HFFc6 (cell line): ENCODE results near the gene OSBPL5. TPM values are rescaled to one million over a fixed set of nuclear protein-coding genes. Genes with fewer than 3 reads are reported as not detected.
"Not testable (repeated sequence)": the region's sequence is repeated elsewhere in the genome, so short reads cannot be mapped to it uniquely, and the experiment has no call there.

Experiments used
- DNase-seq: peaks from one replicate; pipeline ENCODE4 v3.0.0-alpha.2; 2018
- H3K27ac Mint-ChIP-seq: 2 replicates; pipeline ENCODE4 v1.8.0; 2020; ENCODE audit warnings: mild to moderate bottlenecking, mixed read lengths
- H3K27me3 Mint-ChIP-seq: 2 replicates; pipeline ENCODE4 v1.8.0; 2021; ENCODE audit warnings: mild to moderate bottlenecking, moderate library complexity, mixed read lengths; ENCODE audit not compliant: insufficient read depth
- H3K36me3 Mint-ChIP-seq: 2 replicates; pipeline ENCODE4 v1.8.0; 2021; ENCODE audit warnings: low read depth, mixed read lengths
- H3K4me1 Mint-ChIP-seq: 2 replicates; pipeline ENCODE4 v1.8.0; 2020; ENCODE audit warnings: low read depth, mixed read lengths
- H3K4me3 Mint-ChIP-seq: 2 replicates; pipeline ENCODE4 v1.8.0; 2020; ENCODE audit warnings: mild to moderate bottlenecking, moderate library complexity, mixed read lengths
- H3K9me3 Mint-ChIP-seq: 2 replicates; pipeline ENCODE4 v1.8.0; 2020; ENCODE audit warnings: mild to moderate bottlenecking, mixed read lengths
- CTCF ChIP-seq: fragments of 200-600 bp; sonication (generic); IDR thresholded peaks from 2 replicates; pipeline ENCODE4 v1.5.0; 2021; ENCODE audit warnings: antibody characterized with exemption, mild to moderate bottlenecking
- total RNA-seq, 6 experiments: library from RNA; stranded (reverse); fragmentation: NEBNext Ultra II Directional; extraction: Animal tissue kit (Norgen Biotek cat#: 25700); gene quantifications; 2 replicates in 1 of 6; 3 replicates in 5 of 6; pipeline ENCODE4 v1.2.3, GENCODE V29; 2021

The OSBPL5 gene
- total RNA-seq, 6 experiments from 2014 or later: 32.6 to 42.6 (median 36.7) TPM

DNA sequence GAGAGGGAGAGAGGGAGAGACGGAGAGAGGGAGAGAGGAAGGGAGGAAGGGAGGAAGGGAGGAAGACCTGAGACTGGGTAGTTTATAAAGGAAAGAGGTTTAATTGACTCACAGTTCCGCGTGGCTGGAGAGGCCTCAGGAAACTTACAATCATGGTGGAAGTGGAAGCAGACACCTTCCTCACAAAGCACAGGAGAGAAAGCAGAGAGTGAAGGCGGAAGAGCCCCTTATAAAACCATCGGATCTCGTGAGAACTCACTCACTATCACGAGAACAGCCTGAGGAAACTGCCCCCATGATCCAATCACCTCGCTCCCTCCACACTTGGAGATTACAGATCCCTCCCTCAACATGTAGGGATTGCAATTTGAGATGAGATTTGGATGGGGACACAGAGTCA, 95.7 kb downstream of the OSBPL5 start:
- H3K4me3 Mint-ChIP-seq: no peak overlapping the region

DNA sequence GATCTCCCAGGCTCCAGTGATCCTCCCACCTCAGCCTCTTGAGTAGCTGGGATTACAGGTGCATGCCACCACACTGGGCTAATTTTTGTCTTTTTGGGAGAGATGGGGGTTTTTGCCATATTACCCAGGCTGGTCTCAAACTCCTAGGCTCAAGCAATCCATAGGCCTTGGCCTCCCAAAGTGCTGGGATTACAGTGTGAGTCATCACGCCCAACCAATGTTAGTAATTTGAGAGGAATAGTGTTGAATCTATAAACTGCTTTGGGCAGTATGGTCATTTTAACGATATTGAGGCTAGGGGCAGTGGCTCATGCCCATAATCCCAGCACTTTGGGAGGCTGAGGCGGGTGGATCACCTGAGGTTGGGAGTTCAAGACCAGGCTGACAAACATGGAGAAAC, 98.8 kb downstream of the OSBPL5 start:
- H3K27me3 Mint-ChIP-seq, DNase-seq, H3K27ac Mint-ChIP-seq, H3K36me3 Mint-ChIP-seq, H3K9me3 Mint-ChIP-seq, H3K4me3 Mint-ChIP-seq: not testable (repeated sequence)
- peaks cover 25% of the 10 kb centered on the region for H3K4me1 Mint-ChIP-seq

More for the DNA sequence above, 95.7 kb downstream of the OSBPL5 start:
- no peak for TF ChIP-seq CTCF
- no peak for DNase-seq
- Mint-ChIP-seq H3K9me3 (no peaks in the 10 kb centered on the region), H3K4me1 (peaks cover 13% of the 10 kb centered on the region), H3K36me3 (no peaks in the 10 kb centered on the region; the same call in 1 of the 2 replicates), H3K27ac (no peak overlapping the region), H3K27me3 (peaks cover 9% of the 10 kb centered on the region; the same call in 1 of the 2 replicates)

DNA sequence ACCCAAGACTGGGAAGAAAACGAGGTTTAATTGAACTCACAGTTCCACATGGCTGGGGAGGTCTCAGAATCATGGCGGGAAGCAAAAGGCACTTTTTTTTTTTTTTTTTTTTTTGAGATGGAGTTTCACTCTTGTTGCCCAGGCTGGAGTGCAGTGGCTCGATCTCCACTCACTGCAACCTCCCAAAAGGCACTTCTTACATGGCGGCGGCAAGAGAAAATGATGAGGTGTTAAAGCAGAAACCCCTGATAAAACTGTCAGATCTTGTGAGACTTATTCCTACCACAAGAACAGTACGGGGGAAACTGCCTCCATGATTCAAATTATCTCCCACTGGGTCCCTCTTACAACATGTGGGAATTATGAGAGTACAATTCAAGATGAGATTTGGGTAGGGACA, 100.4 kb downstream of the OSBPL5 start:
- not testable (repeated sequence) for H3K27me3 Mint-ChIP-seq, H3K9me3 Mint-ChIP-seq, DNase-seq, H3K27ac Mint-ChIP-seq, H3K36me3 Mint-ChIP-seq, H3K4me3 Mint-ChIP-seq
- peaks cover 25% of the 10 kb centered on the region for H3K4me1 Mint-ChIP-seq

- H3K9me3 Mint-ChIP-seq, DNase-seq: not testable (repeated sequence)
Observed at GRCh38 chr11:3063876-3064275, 101.2 kb downstream of the OSBPL5 start.

DNA sequence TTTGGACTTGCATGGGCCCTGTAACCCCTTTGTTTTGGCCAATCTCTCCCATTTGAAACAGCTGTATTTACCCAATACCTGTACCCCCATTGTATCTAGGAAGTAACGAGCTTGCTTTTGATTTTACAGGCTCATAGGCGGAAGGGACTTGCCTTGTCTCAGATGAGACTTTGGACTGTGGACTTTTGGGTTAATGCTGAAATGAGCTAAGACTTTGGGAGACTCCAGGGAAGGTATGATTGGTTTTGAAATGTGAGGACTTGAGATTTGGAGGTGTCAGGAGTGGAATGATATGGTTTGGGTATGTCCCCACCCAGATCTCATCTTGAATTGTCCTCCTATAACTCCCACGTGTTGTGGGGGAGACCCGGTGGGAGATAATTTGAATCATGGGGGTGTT, 101.7 kb downstream of the OSBPL5 start:
- H3K27me3 Mint-ChIP-seq, DNase-seq: not testable (repeated sequence)

More at GRCh38 chr11:3063876-3064275, 101.2 kb downstream of the OSBPL5 start:
- H3K4me1 Mint-ChIP-seq: peaks cover 31% of the 10 kb centered on the region
- H3K27me3 Mint-ChIP-seq, H3K4me3 Mint-ChIP-seq, H3K27ac Mint-ChIP-seq, H3K36me3 Mint-ChIP-seq: not testable (repeated sequence)

GRCh38 chr11:3060436-3061025, 104.6 kb downstream of the OSBPL5 start:
- H3K36me3 Mint-ChIP-seq: no peaks in the 10 kb centered on the region; the same call in none of the 2 replicates
- no peak overlapping the region for H3K27ac Mint-ChIP-seq
- no peak overlapping the region for H3K4me3 Mint-ChIP-seq
- peaks cover 3% of the 10 kb centered on the region for H3K27me3 Mint-ChIP-seq
- DNase-seq: no peak
- TF ChIP-seq CTCF: no peak
- no peaks in the 10 kb centered on the region for H3K9me3 Mint-ChIP-seq
- H3K4me1 Mint-ChIP-seq: peaks cover 50% of the 10 kb centered on the region

More for the DNA sequence above, 101.7 kb downstream of the OSBPL5 start:
- not testable (repeated sequence) for H3K27ac Mint-ChIP-seq, H3K9me3 Mint-ChIP-seq, H3K4me3 Mint-ChIP-seq, H3K36me3 Mint-ChIP-seq
- peaks cover 35% of the 10 kb centered on the region for H3K4me1 Mint-ChIP-seq

GRCh38 chr11:3058753-3059664, 106.1 kb downstream of the OSBPL5 start:
- no peaks in the 10 kb centered on the region for H3K9me3 Mint-ChIP-seq
- H3K27ac Mint-ChIP-seq: peak overlapping the region; percentile 83
- peaks cover 4% of the 10 kb centered on the region for H3K36me3 Mint-ChIP-seq
- peaks cover 54% of the 10 kb centered on the region for H3K4me1 Mint-ChIP-seq
- peak overlapping the region; percentile 72 for H3K4me3 Mint-ChIP-seq
- DNase-seq: peak; percentile 88
- H3K27me3 Mint-ChIP-seq: peaks cover 5% of the 10 kb centered on the region
- peak; percentile 52 for TF ChIP-seq CTCF
